GM12878 (cell line): Measurements from ENCODE around the gene ITGA11. TPM values are rescaled to one million over a fixed set of nuclear protein-coding genes. Genes with fewer than 3 reads are reported as not detected.
A peak's percentile ranks its signal among the peaks of the same experiment; 100 is the strongest.

Experiments used
- ATAC-seq: fragments of 200-7000 bp; cut with Tn5 transposase; 3 replicates; pipeline ENCODE4 v1.9.1; 2020; ENCODE audit warnings: mild to moderate bottlenecking, moderate library complexity
- BruUV-seq: library from RNA; stranded (reverse); fragments of 400-500 nt; replicated peaks from 2 replicates; lab custom pipeline; 2021; lab: Mats Ljungman, UMichigan
- CTCF ChIA-PET: fragments of 300-600 bp; sonication (Branson Sonifier 250); formaldehyde crosslinking; extraction: SDS; loops from one replicate; lab custom pipeline; 2021; ENCODE audit warnings: inconsistent platforms; lab: Yijun Ruan, JAX
- POLR2A ChIA-PET: fragments of 350-600 bp; formaldehyde crosslinking; extraction: SDS; loops from one replicate; lab custom pipeline; 2021; ENCODE audit warnings: inconsistent platforms; lab: Charles Lee
- RAD21 ChIA-PET: fragments of 300-600 bp; sonication (Branson Sonifier 250); formaldehyde crosslinking; loops from one replicate; lab custom pipeline; 2023; ENCODE audit warnings: antibody characterized with exemption; ENCODE audit not compliant: unreplicated experiment; lab: Charles Lee
- SMC1A ChIA-PET: fragments of 300-600 bp; sonication (Branson Sonifier 250); formaldehyde crosslinking; loops from one replicate; lab custom pipeline; 2023; ENCODE audit not compliant: unreplicated experiment, uncharacterized antibody; lab: Charles Lee
- DNase-seq: peaks from one replicate; pipeline ENCODE4 v3.0.0-alpha.2; 2011; ENCODE audit warnings: low read depth, low spot score
- FAIRE-seq: peaks from 3 replicates; lab custom pipeline; 2011; peaks lifted over from hg19 to GRCh38; lab: Jason Lieb, UNC
- H2AFZ ChIP-seq: 2 replicates; pipeline ENCODE4 v1.6.0; 2011; ENCODE audit warnings: low read depth, low read length, control low read depth; ENCODE audit not compliant: control insufficient read depth
- H3K27ac ChIP-seq: 2 replicates; pipeline ENCODE4 v1.5.1; 2011; ENCODE audit warnings: control low read depth; ENCODE audit not compliant: control insufficient read depth, insufficient read depth
- H3K27me3 ChIP-seq, 2 experiments: replicated peaks in 1 of 2; 2 replicates each; pipeline versions ENCODE4 v1.6.0 to v1.6.1; 2011; ENCODE audit warnings: low read length in 1 of 2; ENCODE audit not compliant: control insufficient read depth in 2 of 2, insufficient read depth in 2 of 2
- H3K36me3 ChIP-seq, 2 experiments: 2 replicates each; pipeline ENCODE4 v1.5.1; 2011; ENCODE audit warnings: low read length in 1 of 2; ENCODE audit not compliant: control insufficient read depth in 2 of 2, insufficient read depth in 2 of 2
- H3K4me1 ChIP-seq: 2 replicates; pipeline ENCODE4 v1.6.1; 2011; ENCODE audit warnings: mild to moderate bottlenecking, low read length, moderate library complexity, mixed read lengths; ENCODE audit not compliant: control insufficient read depth, insufficient read depth
- H3K4me2 ChIP-seq: 2 replicates; pipeline ENCODE4 v1.6.0; 2011; ENCODE audit warnings: control low read depth; ENCODE audit not compliant: control insufficient read depth, insufficient read depth
- H3K4me3 ChIP-seq: fragments of 200-600 bp; sonication (generic); 2 replicates; pipeline ENCODE4 v1.5.1; 2016
- H3K79me2 ChIP-seq: 2 replicates; pipeline ENCODE4 v1.6.0; 2011; ENCODE audit warnings: low read length; ENCODE audit not compliant: control insufficient read depth, insufficient read depth
- H3K9ac ChIP-seq: 2 replicates; pipeline ENCODE4 v1.8.0; 2011; ENCODE audit warnings: low read length, control low read depth, mixed read lengths; ENCODE audit not compliant: control insufficient read depth, insufficient read depth
- H3K9me3 ChIP-seq: replicated peaks from 3 replicates; pipeline ENCODE4 v1.5.1; 2011; ENCODE audit warnings: mild to moderate bottlenecking, low read length; ENCODE audit not compliant: control insufficient read depth, insufficient read depth
- H4K20me1 ChIP-seq: 2 replicates; pipeline ENCODE4 v1.6.0; 2011; ENCODE audit not compliant: control insufficient read depth, insufficient read depth
- CBX5 ChIP-seq: sonication (generic); IDR thresholded peaks from 2 replicates; pipeline ENCODE4 v1.6.1; 2016; ENCODE audit warnings: low read depth, moderate library complexity, mild to moderate bottlenecking, inconsistent platforms
- CREM ChIP-seq: IDR thresholded peaks from 2 replicates; pipeline ENCODE4 v1.6.1; 2014; ENCODE audit warnings: antibody characterized with exemption, low read depth
- EED ChIP-seq: sonication (generic); IDR thresholded peaks from 2 replicates; pipeline ENCODE4 v1.6.1; 2016; ENCODE audit warnings: antibody characterized with exemption, low read depth
- FOXM1 ChIP-seq: IDR thresholded peaks from 2 replicates; pipeline ENCODE4 v1.6.1; 2012; ENCODE audit warnings: low read depth, mild to moderate bottlenecking, inconsistent platforms, low read length, moderate library complexity
- MLLT1 ChIP-seq: fragments of 450-650 bp; IDR thresholded peaks from 2 replicates; pipeline ENCODE4 v1.6.1; 2016; ENCODE audit warnings: mild to moderate bottlenecking
- NBN ChIP-seq: fragments of 450-650 bp; IDR thresholded peaks from 2 replicates; pipeline ENCODE4 v1.6.1; 2016
- NR2C2 ChIP-seq: IDR thresholded peaks from 2 replicates; pipeline ENCODE4 v1.6.1; 2011; ENCODE audit warnings: borderline replicate concordance, low read depth; ENCODE audit not compliant: control insufficient read depth, insufficient read length
- PAX8 ChIP-seq: fragments of 450-650 bp; IDR thresholded peaks from 2 replicates; pipeline ENCODE4 v1.6.1; 2017; ENCODE audit warnings: mild to moderate bottlenecking, moderate library complexity
- RFX5 ChIP-seq: IDR thresholded peaks from 2 replicates; pipeline ENCODE4 v1.6.1; 2011; ENCODE audit warnings: low read depth, low read length, improper control_type of control experiment
- SMARCA5 ChIP-seq: fragments of 450-650 bp; IDR thresholded peaks from 2 replicates; pipeline ENCODE4 v1.6.1; 2017; ENCODE audit warnings: mild to moderate bottlenecking
- SPI1 ChIP-seq: IDR thresholded peaks from 2 replicates; pipeline ENCODE4 v1.6.1; 2011; ENCODE audit warnings: low read depth, mild to moderate bottlenecking, low read length, moderate library complexity, borderline replicate concordance; ENCODE audit not compliant: insufficient read depth
- USF1 ChIP-seq: IDR thresholded peaks from 2 replicates; pipeline ENCODE4 v1.6.1; 2011; ENCODE audit warnings: borderline replicate concordance, low read depth, mild to moderate bottlenecking, moderate library complexity, mixed read lengths, low read length; ENCODE audit not compliant: insufficient read depth; ENCODE audit errors: extremely low read length
- ZNF217 ChIP-seq: fragments of 450-650 bp; IDR thresholded peaks from 2 replicates; pipeline ENCODE4 v1.6.1; 2017; ENCODE audit warnings: antibody characterized with exemption, mild to moderate bottlenecking
- WGBS: methylation state at CpG from one replicate; pipeline ENCODE4 v1.1.6; 2016; ENCODE audit warnings: low lambda C conversion rate; ENCODE audit not compliant: insufficient replicate concordance, insufficient coverage; ENCODE audit errors: missing lambda C conversion rate; 5-methylcytosine and 5-hydroxymethylcytosine counted together
- in situ Hi-C: fragments of 300-500 bp; cut with MboI; formaldehyde crosslinking; loops from 9 replicates; pipeline ENCODE4 v1.14.3; 2018; ENCODE audit warnings: mixed read lengths
- intact Hi-C: fragments of 100-400 bp; cut with micrococcal nuclease; formaldehyde crosslinking; loops from one replicate; pipeline ENCODE4 v1.14.2; 2022; ENCODE audit not compliant: unreplicated experiment
- polyA plus RNA-seq, 11 experiments: library from polyadenylated mRNA; depleted of rRNA in 4 of 11; unstranded in 6 of 11; stranded (reverse) in 5 of 11; fragments of >200 nt; fragmentation: Nextera tagmentation in 4 of 11; fragmentation: Illumina TruSeq in 1 of 11; extraction: Ambion mirVana in 4 of 11; extraction: Trizol in 1 of 11; gene quantifications; 1 replicate in 1 of 11; 2 replicates in 10 of 11; pipeline versions ENCODE4 v1.2.1 to v1.2.3, GENCODE V29; 2011 to 2016; ENCODE audit warnings: inconsistent platforms in 2 of 11, missing spikeins in 2 of 11, low read depth in 1 of 11
- total RNA-seq, 4 experiments: library from RNA; depleted of rRNA in 3 of 4; stranded (reverse); fragments of >200 nt in 3 of 4; fragmentation: Illumina TruSeq in 1 of 4; extraction: Trizol in 1 of 4; gene quantifications; 2 replicates each; pipeline versions ENCODE4 v1.2.1 to v1.2.3, GENCODE V29; 2013 to 2021
- TF ChIP-seq, protein P1 (sequence below): IDR thresholded peaks from 2 replicates; pipeline ENCODE4 v1.6.1; 2012; ENCODE audit warnings: mild to moderate bottlenecking, low read depth, low read length

ITGA11 gene
- total and polyA plus RNA-seq, 10 of the 15 experiments (the other 5 are each of a cell fraction or from before 2014, with no cell fraction given) = under 0.01 to 0.36 (median 0.13) TPM; not detected in 1

DNA sequence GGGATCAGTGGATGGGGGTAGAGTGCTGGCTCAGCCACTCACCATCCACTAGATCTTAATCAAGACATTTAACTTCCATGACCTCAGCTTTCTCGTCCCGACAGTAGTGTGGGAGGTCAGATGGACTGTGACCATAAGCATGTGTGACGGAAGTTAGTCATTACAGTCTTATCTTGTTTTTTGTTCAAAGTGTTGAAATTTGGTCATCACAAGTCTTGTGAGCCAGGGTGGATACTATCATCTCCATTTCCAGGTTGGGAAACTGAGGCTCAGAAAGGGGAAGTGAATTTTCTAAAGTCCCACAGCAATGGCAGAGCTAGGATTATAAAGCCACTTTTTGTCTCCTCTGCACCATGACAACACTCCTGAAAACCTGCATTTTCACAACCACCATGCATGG is 32.0 kb upstream of the ITGA11 start:
- WGBS = 22% methylated on average over 3 of the region's 3 CpGs
- ChIA-PET CTCF (no interaction called here), RAD21 (no interaction called here)
- DNase-seq = no peak
- no TSS peak for BruUV-seq
- no peaks in the 10 kb centered on the region for H3K9me3 ChIP-seq
- H3K27ac ChIP-seq = no peak overlapping the region
- H3K4me1 ChIP-seq = no peaks in the 10 kb centered on the region
- no peaks in the 10 kb centered on the region for H3K36me3 ChIP-seq
- no peaks in the 10 kb centered on the region for H3K79me2 ChIP-seq
- TF ChIP-seq CREM = no peak
- no peak for TF ChIP-seq ZNF217
- TF ChIP-seq EED = no peak
- no peak for TF ChIP-seq NBN
- no peak for TF ChIP-seq PAX8
- TF ChIP-seq SPI1 = peak; percentile 3; the same call in 1 of the 2 replicates
- no peak for TF ChIP-seq FOXM1
- no peak for TF ChIP-seq SMARCA5
- TF ChIP-seq, all 136 proteins: peak for 1
- no peak overlapping the region for H2AFZ ChIP-seq
- ATAC-seq (no peak), FAIRE-seq (no peak)
- no peak overlapping the region for H3K4me3 ChIP-seq
- H3K9ac ChIP-seq = no peak overlapping the region
- in situ Hi-C loops = no loop called here
- ChIA-PET POLR2A (no interaction called here), SMC1A (no interaction called here)
- no peak overlapping the region for H3K4me2 ChIP-seq
- intact Hi-C loops = no loop called here
- no peaks in the 10 kb centered on the region for H4K20me1 ChIP-seq
- H3K27me3 ChIP-seq = no peaks in the 10 kb centered on the region

DNA sequence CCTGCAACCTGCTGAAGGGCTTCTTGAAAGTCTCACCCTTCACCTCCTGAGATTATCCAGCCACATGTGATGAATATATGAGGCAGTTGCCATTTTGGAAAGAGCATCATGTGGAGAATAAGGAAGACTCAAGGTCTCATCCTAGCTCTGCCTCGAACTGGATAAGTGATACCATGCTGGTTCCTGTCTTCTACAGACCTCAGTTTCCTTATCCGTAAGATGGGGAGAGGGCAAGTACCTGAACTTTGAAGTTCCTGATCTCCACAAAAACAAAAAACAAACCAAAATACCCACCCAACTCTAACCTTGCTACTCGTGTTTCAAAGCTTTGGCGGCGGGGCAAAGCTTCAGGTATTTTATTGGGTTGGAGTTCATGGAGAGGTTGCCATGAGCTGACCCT is 31.5 kb upstream of the ITGA11 start:
- in situ Hi-C loops (no loop called here), intact Hi-C loops (no loop called here)
- Histone ChIP-seq H3K4me3 (no peak overlapping the region), H3K9ac (no peak overlapping the region), H3K4me2 (no peak overlapping the region), H3K27me3 (no peaks in the 10 kb centered on the region), H3K36me3 (no peaks in the 10 kb centered on the region), H3K4me1 (no peaks in the 10 kb centered on the region), H3K79me2 (no peaks in the 10 kb centered on the region), H2AFZ (no peak overlapping the region), H3K9me3 (no peaks in the 10 kb centered on the region), H3K27ac (no peak overlapping the region), H4K20me1 (no peaks in the 10 kb centered on the region)
- RAD21 ChIA-PET = no interaction called here
- POLR2A ChIA-PET = no interaction called here
- DNase-seq = no peak
- SMC1A ChIA-PET = no interaction called here
- FAIRE-seq = no peak
- no peak for ATAC-seq
- TF ChIP-seq NR2C2 = no peak
- no peak for TF ChIP-seq USF1
- TF ChIP-seq RFX5 = no peak
- no peak for TF ChIP-seq MLLT1
- no peak for TF ChIP-seq CBX5
- TF ChIP-seq, protein P1, sequence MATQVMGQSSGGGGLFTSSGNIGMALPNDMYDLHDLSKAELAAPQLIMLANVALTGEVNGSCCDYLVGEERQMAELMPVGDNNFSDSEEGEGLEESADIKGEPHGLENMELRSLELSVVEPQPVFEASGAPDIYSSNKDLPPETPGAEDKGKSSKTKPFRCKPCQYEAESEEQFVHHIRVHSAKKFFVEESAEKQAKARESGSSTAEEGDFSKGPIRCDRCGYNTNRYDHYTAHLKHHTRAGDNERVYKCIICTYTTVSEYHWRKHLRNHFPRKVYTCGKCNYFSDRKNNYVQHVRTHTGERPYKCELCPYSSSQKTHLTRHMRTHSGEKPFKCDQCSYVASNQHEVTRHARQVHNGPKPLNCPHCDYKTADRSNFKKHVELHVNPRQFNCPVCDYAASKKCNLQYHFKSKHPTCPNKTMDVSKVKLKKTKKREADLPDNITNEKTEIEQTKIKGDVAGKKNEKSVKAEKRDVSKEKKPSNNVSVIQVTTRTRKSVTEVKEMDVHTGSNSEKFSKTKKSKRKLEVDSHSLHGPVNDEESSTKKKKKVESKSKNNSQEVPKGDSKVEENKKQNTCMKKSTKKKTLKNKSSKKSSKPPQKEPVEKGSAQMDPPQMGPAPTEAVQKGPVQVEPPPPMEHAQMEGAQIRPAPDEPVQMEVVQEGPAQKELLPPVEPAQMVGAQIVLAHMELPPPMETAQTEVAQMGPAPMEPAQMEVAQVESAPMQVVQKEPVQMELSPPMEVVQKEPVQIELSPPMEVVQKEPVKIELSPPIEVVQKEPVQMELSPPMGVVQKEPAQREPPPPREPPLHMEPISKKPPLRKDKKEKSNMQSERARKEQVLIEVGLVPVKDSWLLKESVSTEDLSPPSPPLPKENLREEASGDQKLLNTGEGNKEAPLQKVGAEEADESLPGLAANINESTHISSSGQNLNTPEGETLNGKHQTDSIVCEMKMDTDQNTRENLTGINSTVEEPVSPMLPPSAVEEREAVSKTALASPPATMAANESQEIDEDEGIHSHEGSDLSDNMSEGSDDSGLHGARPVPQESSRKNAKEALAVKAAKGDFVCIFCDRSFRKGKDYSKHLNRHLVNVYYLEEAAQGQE = no peak
- CTCF ChIA-PET = no interaction called here
- WGBS = 23% methylated on average over 5 of the region's 5 CpGs
- BruUV-seq = no TSS peak
